B cell (primary cell): ENCODE data around the gene ESYT2. TPM values are rescaled to one million over a fixed set of nuclear protein-coding genes. Genes with fewer than 3 reads are reported as not detected.

Experiments used
- ATAC-seq: fragments of 200-7000 bp; cut with Tn5 transposase; one replicate; pipeline ENCODE4 v1.10.0; 2021; ENCODE audit warnings: low read depth, mild to moderate bottlenecking, moderate number of reproducible peaks, moderate library complexity
- CTCF ChIA-PET: fragments of 350-600 bp; sonication (Branson Sonifier 250); formaldehyde crosslinking; loops from one replicate; lab custom pipeline; 2021; ENCODE audit warnings: antibody characterized with exemption, inconsistent platforms; lab: Charles Lee
- POLR2A ChIA-PET: fragments of 350-600 bp; sonication (Branson Sonifier 250); formaldehyde crosslinking; loops from one replicate; lab custom pipeline; 2021; ENCODE audit warnings: antibody characterized with exemption; lab: Charles Lee
- DNase-seq: peaks from one replicate; pipeline ENCODE4 v3.0.0; 2013
- H2AFZ ChIP-seq: 2 replicates; pipeline ENCODE4 v1.6.1; 2012; ENCODE audit warnings: mild to moderate bottlenecking, low read depth, low read length; ENCODE audit not compliant: insufficient read depth, poor library complexity, severe bottlenecking
- H3K27ac ChIP-seq, 2 donors: 1 replicate in 1 of 2; 2 replicates in 1 of 2; pipeline ENCODE4 v1.5.1; 2012 to 2013; ENCODE audit warnings: low read length in 2 of 2, mild to moderate bottlenecking in 2 of 2, moderate library complexity in 1 of 2
- H3K27me3 ChIP-seq, 4 experiments: fragments of 200-600 bp in 1 of 4; sonication (generic) in 1 of 4; replicated peaks in 1 of 4; 1 replicate in 2 of 4; 2 replicates in 2 of 4; pipeline versions ENCODE4 v1.6.1 to v1.7.0; 2013 to 2016; ENCODE audit warnings: low read length in 3 of 4, mild to moderate bottlenecking in 2 of 4, mixed read lengths in 1 of 4, moderate library complexity in 1 of 4; ENCODE audit not compliant: insufficient read depth in 4 of 4, control insufficient read depth in 3 of 4; ENCODE audit errors: control extremely low read depth in 1 of 4
- H3K36me3 ChIP-seq, 2 experiments: replicated peaks in 1 of 2; 1 replicate in 1 of 2; 2 replicates in 1 of 2; pipeline versions ENCODE4 v1.6.1 to v1.7.1; 2013; ENCODE audit warnings: low read length in 1 of 2; ENCODE audit not compliant: insufficient read depth in 2 of 2, control insufficient read depth in 1 of 2; ENCODE audit errors: control extremely low read depth in 1 of 2, extremely low read depth in 1 of 2
- H3K4me1 ChIP-seq, 2 donors: fragments of 200-600 bp in 1 of 2; sonication (generic) in 1 of 2; 1 replicate in 1 of 2; 2 replicates in 1 of 2; pipeline versions ENCODE4 v1.5.1 to v1.6.1; 2013 to 2017; ENCODE audit warnings: low read length in 2 of 2; ENCODE audit not compliant: control insufficient read depth in 2 of 2, insufficient read depth in 2 of 2
- H3K4me2 ChIP-seq: replicated peaks from 2 replicates; pipeline ENCODE3; 2012; ENCODE audit warnings: mild to moderate bottlenecking, low read depth, low read length; ENCODE audit not compliant: poor library complexity, severe bottlenecking
- H3K4me3 ChIP-seq, 5 experiments: fragments of 200-600 bp in 1 of 5; sonication (generic) in 1 of 5; 1 replicate in 3 of 5; 2 replicates in 2 of 5; pipeline versions ENCODE4 v1.5.1 to v1.7.0; 2011 to 2016; ENCODE audit warnings: low read length in 4 of 5, mild to moderate bottlenecking in 4 of 5, low read depth in 2 of 5, control low read depth in 1 of 5, moderate library complexity in 1 of 5; ENCODE audit not compliant: insufficient read depth in 1 of 5; ENCODE audit errors: control extremely low read depth in 1 of 5, extremely low read depth in 1 of 5
- H3K79me2 ChIP-seq: fragments of 200-600 bp; sonication (generic); one replicate; pipeline ENCODE4 v1.6.0; 2016; ENCODE audit warnings: low read length; ENCODE audit not compliant: control insufficient read depth, insufficient read depth
- H3K9ac ChIP-seq: fragments of 200-600 bp; sonication (generic); 2 replicates; pipeline ENCODE4 v1.6.1; 2017; ENCODE audit warnings: mild to moderate bottlenecking, low read length, moderate library complexity
- H3K9me3 ChIP-seq, 3 donors: one replicate each; pipeline versions ENCODE4 v1.6.1 to v1.7.1; 2013; ENCODE audit warnings: low read length in 2 of 3; ENCODE audit not compliant: control insufficient read depth in 2 of 3, insufficient read depth in 1 of 3; ENCODE audit errors: control extremely low read depth in 1 of 3
- H4K20me1 ChIP-seq: 2 replicates; pipeline ENCODE4 v1.6.0; 2012; ENCODE audit warnings: mild to moderate bottlenecking, low read length; ENCODE audit not compliant: insufficient read depth, control insufficient read depth, poor library complexity, severe bottlenecking
- H3K27ac Mint-ChIP-seq: one replicate; pipeline ENCODE4 v1.8.0; 2021; ENCODE audit warnings: mixed read lengths
- H3K27me3 Mint-ChIP-seq: one replicate; pipeline ENCODE4 v1.8.0; 2021; ENCODE audit warnings: mixed read lengths
- H3K4me1 Mint-ChIP-seq: one replicate; pipeline ENCODE4 v1.8.0; 2021; ENCODE audit warnings: mixed read lengths
- H3K4me3 Mint-ChIP-seq: one replicate; pipeline ENCODE4 v1.8.0; 2021; ENCODE audit warnings: mixed read lengths
- H3K9me3 Mint-ChIP-seq: one replicate; pipeline ENCODE4 v1.8.0; 2022; ENCODE audit warnings: mixed read lengths; ENCODE audit not compliant: insufficient read depth
- CTCF ChIP-seq: fragments of 200-600 bp; IDR thresholded peaks from one replicate; pipeline ENCODE4 v1.8.0; 2022; ENCODE audit warnings: antibody characterized with exemption, mild to moderate bottlenecking
- EZH2 ChIP-seq: IDR thresholded peaks from 2 replicates; pipeline ENCODE4 v1.6.1; 2012; ENCODE audit warnings: borderline replicate concordance, low read depth, mild to moderate bottlenecking, moderate library complexity, low read length; ENCODE audit not compliant: insufficient read depth, poor library complexity, severe bottlenecking
- whole genome bisulfite sequencing: methylation state at CpG from one replicate; pipeline ENCODE4 v1.1.5; 2013; ENCODE audit warnings: missing lambda C conversion rate; ENCODE audit not compliant: insufficient coverage; 5-methylcytosine and 5-hydroxymethylcytosine counted together
- intact Hi-C: fragments of 100-400 bp; cut with micrococcal nuclease; formaldehyde crosslinking; loops from one replicate; pipeline ENCODE4 v1.10.0; 2022
- polyA plus RNA-seq: library from polyadenylated mRNA; depleted of rRNA; stranded (reverse); fragments of >200 nt; gene quantifications from 2 replicates; pipeline ENCODE4 v1.2.3, GENCODE V29; 2012
- total RNA-seq, 2 donors: library from RNA; stranded (reverse); fragments of 120-200 nt in 1 of 2; gene quantifications; 1 replicate in 1 of 2; 2 replicates in 1 of 2; pipeline versions ENCODE4 v1.2.3 to v1.2.4, GENCODE V29; 2013 to 2022

The ESYT2 gene
- total and polyA plus RNA-seq, 2 donors (not counting 1 experiment from before 2014, with no cell fraction given): 12.0 to 34.2 TPM

- Mint-ChIP-seq H3K9me3 (no peaks in the 10 kb centered on the region), H3K27me3 (no peaks in the 10 kb centered on the region), H3K4me3 (no peak overlapping the region), H3K27ac (no peak overlapping the region), H3K4me1 (no peaks in the 10 kb centered on the region)
- intact Hi-C loops: no loop called here
- H3K4me1 ChIP-seq: no peaks in the 10 kb centered on the region
- no peaks in the 10 kb centered on the region for H3K79me2 ChIP-seq
- H3K27ac ChIP-seq: no peak overlapping the region
- WGBS: 97% methylated on average over 8 of the region's 15 CpGs
- ChIA-PET POLR2A (no interaction called here), CTCF (interaction anchor here (0.5 kb wide), 1 partner anchor 87 kb away, joined by 3 read pairs; no protein-coding TSS in a partner anchor)
- no peaks in the 10 kb centered on the region for H3K27me3 ChIP-seq
- H3K4me3 ChIP-seq: no peak overlapping the region
- no peak for DNase-seq
- H3K9ac ChIP-seq: no peak overlapping the region
- H3K4me2 ChIP-seq: no peak overlapping the region
- TF ChIP-seq EZH2: no peak
- TF ChIP-seq CTCF: no peak
- no peak for ATAC-seq
- no peak overlapping the region for H2AFZ ChIP-seq
- H3K36me3 ChIP-seq: peaks cover 8 to 61% of the 10 kb centered on the region in 2 experiments
- H4K20me1 ChIP-seq: no peaks in the 10 kb centered on the region
- no peaks in the 10 kb centered on the region for H3K9me3 ChIP-seq
These were observed 90.5 kb downstream of the ESYT2 start for GRCh38 chr7:158738841-158739240.

- peaks cover 8 to 55% of the 10 kb centered on the region in 2 experiments for H3K36me3 ChIP-seq
- no peaks in the 10 kb centered on the region for H3K4me1 ChIP-seq
- Mint-ChIP-seq H3K27me3 (no peaks in the 10 kb centered on the region), H3K4me3 (no peak overlapping the region), H3K9me3 (no peaks in the 10 kb centered on the region), H3K4me1 (no peaks in the 10 kb centered on the region), H3K27ac (no peak overlapping the region)
- no peaks in the 10 kb centered on the region for H3K27me3 ChIP-seq
- ATAC-seq: no peak
- H3K4me2 ChIP-seq: no peak overlapping the region
- 96% methylated on average over 13 of the region's 19 CpGs for WGBS
- ChIA-PET POLR2A (no interaction called here), CTCF (no interaction called here)
- H3K9ac ChIP-seq: no peak overlapping the region
- H4K20me1 ChIP-seq: no peaks in the 10 kb centered on the region
- intact Hi-C loops: no loop called here
- H3K9me3 ChIP-seq: no peaks in the 10 kb centered on the region
- DNase-seq: no peak
- H3K27ac ChIP-seq: no peak overlapping the region
- no peak overlapping the region for H3K4me3 ChIP-seq
- TF ChIP-seq CTCF: no peak
- no peak for TF ChIP-seq EZH2
- H3K79me2 ChIP-seq: no peaks in the 10 kb centered on the region
- H2AFZ ChIP-seq: no peak overlapping the region
These were observed 92.1 kb downstream of the ESYT2 start for GRCh38 chr7:158737064-158737695.
